Upper lobe of right lung (tissue), 1 donor: ENCODE results near the gene UBL4B. TPM values are rescaled to one million over a fixed set of nuclear protein-coding genes. Genes with fewer than 3 reads are reported as not detected.

Source experiments
- ATAC-seq: fragments of 200-7000 bp; cut with Tn5 transposase; one replicate; pipeline ENCODE4 v1.9.1; 2020; ENCODE audit warnings: mild to moderate bottlenecking, moderate library complexity
- DNase-seq: peaks from one replicate; pipeline ENCODE4 v3.0.0-alpha.2; 2020
- H3K27ac ChIP-seq: fragments of 200-600 bp; one replicate; pipeline ENCODE4 v1.8.0; 2022
- H3K27me3 ChIP-seq: fragments of 200-600 bp; one replicate; pipeline ENCODE4 v1.8.0; 2022; ENCODE audit warnings: mild to moderate bottlenecking
- H3K36me3 ChIP-seq: fragments of 200-600 bp; one replicate; pipeline ENCODE4 v1.8.0; 2022
- H3K4me1 ChIP-seq: fragments of 200-600 bp; one replicate; pipeline ENCODE4 v1.8.0; 2022
- H3K4me3 ChIP-seq: fragments of 200-600 bp; one replicate; pipeline ENCODE4 v1.8.0; 2022; ENCODE audit warnings: mild to moderate bottlenecking
- H3K9me3 ChIP-seq: fragments of 200-600 bp; one replicate; pipeline ENCODE4 v1.8.0; 2022
- CTCF ChIP-seq: fragments of 200-600 bp; IDR thresholded peaks from one replicate; pipeline ENCODE4 v1.8.0; 2022; ENCODE audit warnings: antibody characterized with exemption
- intact Hi-C: fragments of 100-400 bp; cut with DNase I; formaldehyde crosslinking; loops from one replicate; pipeline ENCODE4 v1.11.0; 2022
- total RNA-seq: library from RNA; stranded (reverse); fragmentation: NEBNext Ultra II Directional; extraction: Animal tissue kit (Norgen Biotek cat#: 25700); gene quantifications from one replicate; pipeline ENCODE4 v1.2.1, GENCODE V29; 2021
- donor health status: DM: no; HTN: yes; CAD: no; lungs with severe emphysema.

UBL4B gene
- total RNA-seq, 1 donor from 2014 or later, result not detected

GRCh38 chr1:110092991-110093390 lies 19.3 kb upstream of the UBL4B start:
- no peaks in the 10 kb centered on the region for H3K4me1 ChIP-seq
- no peak overlapping the region for H3K4me3 ChIP-seq
- no peak for DNase-seq
- H3K27me3 ChIP-seq, result peaks cover 5% of the 10 kb centered on the region
- no peaks in the 10 kb centered on the region for H3K36me3 ChIP-seq
- no peaks in the 10 kb centered on the region for H3K9me3 ChIP-seq
- no peak for TF ChIP-seq CTCF
- ATAC-seq, result no peak
- intact Hi-C loops, result no loop called here
- H3K27ac ChIP-seq, result no peak overlapping the region

- no peak for DNase-seq
- TF ChIP-seq CTCF, result no peak
Measured at GRCh38 chr1:110094931-110095654, 17.1 kb upstream of the UBL4B start.

DNA sequence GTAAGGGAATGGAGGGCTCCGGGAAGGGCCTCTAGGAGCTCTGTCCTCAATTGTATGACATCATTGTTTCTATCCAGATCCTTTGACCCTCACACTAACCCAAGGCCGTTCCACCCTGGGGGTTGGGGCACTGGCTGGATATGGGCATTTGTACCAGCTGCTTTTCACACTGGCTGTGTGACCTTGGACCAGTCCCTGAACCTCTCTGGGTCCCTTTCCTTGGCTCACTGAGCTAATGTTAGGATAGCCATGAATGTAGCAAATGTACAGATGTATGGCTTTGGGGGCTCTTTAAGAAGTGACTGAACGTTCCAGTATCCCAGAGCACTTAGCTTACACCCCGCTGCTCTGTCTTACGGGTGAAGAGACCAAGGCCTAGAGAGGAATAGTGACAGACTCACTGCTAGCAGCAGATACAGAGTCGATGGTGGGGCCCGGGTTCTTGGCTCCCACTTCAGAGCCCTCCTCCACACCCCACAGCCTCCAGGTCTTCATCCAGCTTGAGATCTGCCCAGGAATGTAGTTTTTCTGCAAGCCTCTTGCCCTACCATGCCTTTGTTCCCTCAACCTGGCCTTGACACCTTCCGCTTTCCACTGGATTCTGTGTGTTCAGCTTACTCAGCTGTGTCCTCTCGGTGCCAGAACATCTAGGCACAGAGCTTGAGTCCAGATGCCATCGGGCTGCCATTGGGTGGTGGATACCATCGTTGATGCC lies 14.6 kb upstream of the UBL4B start:
- no peak overlapping the region for H3K4me3 ChIP-seq
- peaks cover 5% of the 10 kb centered on the region for H3K27me3 ChIP-seq
- no peaks in the 10 kb centered on the region for H3K9me3 ChIP-seq
- no peaks in the 10 kb centered on the region for H3K4me1 ChIP-seq
- DNase-seq, result no peak
- intact Hi-C loops, result no loop called here
- no peak for ATAC-seq
- TF ChIP-seq CTCF, result no peak
- no peak overlapping the region for H3K27ac ChIP-seq
- no peaks in the 10 kb centered on the region for H3K36me3 ChIP-seq

More at GRCh38 chr1:110094931-110095654, 17.1 kb upstream of the UBL4B start:
- intact Hi-C loops, result no loop called here
- no peak overlapping the region for H3K27ac ChIP-seq
- peaks cover 5% of the 10 kb centered on the region for H3K27me3 ChIP-seq
- no peaks in the 10 kb centered on the region for H3K9me3 ChIP-seq
- no peak for ATAC-seq
- H3K36me3 ChIP-seq, result no peaks in the 10 kb centered on the region
- H3K4me3 ChIP-seq, result no peak overlapping the region
- no peaks in the 10 kb centered on the region for H3K4me1 ChIP-seq

- H3K4me3 ChIP-seq, result no peak overlapping the region
- H3K27ac ChIP-seq, result no peak overlapping the region
- H3K4me1 ChIP-seq, result no peaks in the 10 kb centered on the region
- ATAC-seq (no peak), DNase-seq (no peak)
- H3K36me3 ChIP-seq, result no peaks in the 10 kb centered on the region
- peaks cover 5% of the 10 kb centered on the region for H3K27me3 ChIP-seq
- no peak for TF ChIP-seq CTCF
- intact Hi-C loops, result no loop called here
- H3K9me3 ChIP-seq, result no peaks in the 10 kb centered on the region
Measured at GRCh38 chr1:110098222-110099026, 13.8 kb upstream of the UBL4B start.

DNA sequence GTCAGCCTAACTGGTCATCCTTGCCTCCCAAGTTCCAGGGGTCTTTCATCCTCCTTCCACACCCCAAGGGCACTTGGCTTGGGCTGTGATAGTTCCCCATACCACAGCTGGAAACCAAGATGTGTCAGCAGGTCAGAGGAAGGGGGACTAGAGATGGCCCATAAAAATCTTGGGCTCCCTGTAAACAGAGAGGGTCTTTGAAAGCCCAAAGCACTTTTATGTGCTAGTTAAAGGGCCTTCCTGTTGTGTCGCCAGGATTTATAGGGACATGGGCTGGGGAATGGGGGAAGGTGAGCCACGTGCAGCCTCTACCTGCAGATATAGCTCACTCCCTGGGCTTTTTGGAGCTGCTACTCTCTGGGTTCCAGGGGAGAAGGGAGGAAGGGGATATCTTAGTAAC lies 11.9 kb upstream of the UBL4B start:
- no peak for TF ChIP-seq CTCF
- H3K4me3 ChIP-seq, result no peak overlapping the region
- intact Hi-C loops, result loop anchor here (10.0 kb wide), 1 partner anchor 46 kb away; no protein-coding TSS in a partner anchor
- H3K4me1 ChIP-seq, result no peaks in the 10 kb centered on the region
- H3K9me3 ChIP-seq, result no peaks in the 10 kb centered on the region
- no peak overlapping the region for H3K27ac ChIP-seq
- DNase-seq (no peak), ATAC-seq (no peak)
- peaks cover 5% of the 10 kb centered on the region for H3K27me3 ChIP-seq
- H3K36me3 ChIP-seq, result no peaks in the 10 kb centered on the region
